IMR-90 (cell line): Measurements from ENCODE around the gene TTL. TPM values are rescaled to one million over a fixed set of nuclear protein-coding genes. Genes with fewer than 3 reads are reported as not detected.

Experiments
- POLR2A ChIP-seq: IDR thresholded peaks from 2 replicates; pipeline ENCODE4 v1.6.1; 2012; ENCODE audit warnings: mild to moderate bottlenecking, low read depth, low read length
- polyA plus RNA-seq, 3 experiments: library from polyadenylated mRNA; depleted of rRNA; stranded (reverse); fragments of >200 nt; gene quantifications; 2 replicates each; pipeline ENCODE4 v1.2.3, GENCODE V29; 2012; ENCODE audit warnings: low replicate concordance in 1 of 3
- total RNA-seq: library from RNA; depleted of rRNA; stranded (reverse); fragments of >200 nt; gene quantifications from 2 replicates; pipeline ENCODE4 v1.2.3, GENCODE V29; 2012
- TF ChIP-seq, protein P1 (sequence below): fragments of 150-350 bp; IDR thresholded peaks from 2 replicates; pipeline ENCODE4 v1.6.1; 2016; ENCODE audit warnings: low read depth, mild to moderate bottlenecking, low read length, moderate library complexity, borderline replicate concordance

The TTL gene
- total and polyA plus RNA-seq, 2 of the 4 experiments (the other 2 are of a cell fraction) = 18.2 to 36.2 TPM

DNA sequence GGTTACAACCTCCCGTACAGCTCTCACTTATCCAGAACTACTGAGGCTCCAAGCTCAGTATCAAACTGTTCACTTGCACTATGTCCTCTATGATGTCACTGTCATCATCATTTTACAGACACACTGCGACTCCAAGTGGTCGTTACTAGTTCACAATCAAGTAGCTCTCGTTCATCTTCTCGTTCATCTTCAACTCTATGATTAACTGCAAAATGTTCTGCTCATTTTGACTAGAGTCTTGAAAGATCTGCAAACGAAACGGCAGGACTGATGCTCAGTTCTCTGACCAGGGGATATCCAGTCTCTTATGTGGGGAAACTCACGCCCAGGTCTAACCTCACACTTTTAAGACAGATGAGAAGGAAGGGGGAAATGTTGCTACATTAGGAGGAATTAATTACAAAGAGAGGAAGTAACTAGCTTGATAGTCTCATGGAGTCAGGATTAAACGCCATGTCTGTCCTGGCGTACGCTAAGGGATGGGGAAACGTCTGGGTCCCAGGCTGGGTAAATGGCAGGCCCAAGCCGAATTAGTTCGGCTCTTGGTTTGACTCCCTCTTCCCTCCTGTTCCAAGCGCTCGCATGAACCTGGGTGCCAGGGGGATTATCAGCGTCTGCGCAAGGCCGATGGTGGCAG, 101.7 kb downstream of the TTL start (continued):
- TF ChIP-seq, protein P1, sequence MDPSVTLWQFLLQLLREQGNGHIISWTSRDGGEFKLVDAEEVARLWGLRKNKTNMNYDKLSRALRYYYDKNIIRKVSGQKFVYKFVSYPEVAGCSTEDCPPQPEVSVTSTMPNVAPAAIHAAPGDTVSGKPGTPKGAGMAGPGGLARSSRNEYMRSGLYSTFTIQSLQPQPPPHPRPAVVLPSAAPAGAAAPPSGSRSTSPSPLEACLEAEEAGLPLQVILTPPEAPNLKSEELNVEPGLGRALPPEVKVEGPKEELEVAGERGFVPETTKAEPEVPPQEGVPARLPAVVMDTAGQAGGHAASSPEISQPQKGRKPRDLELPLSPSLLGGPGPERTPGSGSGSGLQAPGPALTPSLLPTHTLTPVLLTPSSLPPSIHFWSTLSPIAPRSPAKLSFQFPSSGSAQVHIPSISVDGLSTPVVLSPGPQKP = no peak
- no peak for TF ChIP-seq POLR2A
